ENCODE data around the gene CBFB. TPM values are rescaled to one million over a fixed set of nuclear protein-coding genes. Genes with fewer than 3 reads are reported as not detected.

The CBFB gene
- total RNA-seq (2021) = 76.3 and 84.3 TPM in 2 replicates
- long read RNA-seq, transcript CBFB-202 (6 exons, 2,971 nt) = minor isoform, 7 of 61 reads
- long read RNA-seq, transcript CBFB-201 (6 exons, 3,136 nt) = major isoform, 15 of 61 reads
- long read RNA-seq, partial matches to known transcripts = 4 of 61 reads
- long read RNA-seq, other reads (novel, unspliced or antisense) = 31 of 61 reads

- peak within 1 kb of the TSS; percentile 60 for H3K9ac ChIP-seq (ENCODE audit: extremely low read depth, insufficient read length, low read length)
- H3K4me1 ChIP-seq (ENCODE audit: insufficient read depth, low read length) = no peaks in the 10 kb centered on the region
- no peak within 1 kb of the TSS for H3K4ac ChIP-seq (ENCODE audit: low read depth, low read length)
- Mint-ChIP-seq H3K27ac (peak within 1 kb of the TSS in 2 of 3 experiments; percentile 27 to 61; a peak in 3 of 7 replicates), H3K4me3 (peak within 1 kb of the TSS; percentile 85 to 89), H3K4me1 (peaks cover 14 to 16% of the 10 kb centered on the region in 2 experiments), H3K36me3 (ENCODE audit: insufficient read depth in 1 of 3, low read depth in 3 of 3) (peaks cover 0 to 23% (median 18%) of the 10 kb centered on the region in 3 experiments; a peak in 4 of 7 replicates), H3K27me3 (ENCODE audit: low read depth) (no peaks in the 10 kb centered on the region; the same call in 1 of the 2 replicates), H3K9me3 (no peaks in the 10 kb centered on the region)
- H3K18ac ChIP-seq (ENCODE audit: insufficient read length, low read depth, low read length) = peak within 1 kb of the TSS; percentile 86
- peak; percentile 45; the same call in 2 of the 3 replicates for TF ChIP-seq CTCF (conservative IDR thresholded peaks at IDR 0.05)
- H2AFZ ChIP-seq (ENCODE audit: low read length) = no peak within 1 kb of the TSS
- no peak within 1 kb of the TSS for H2BK12ac ChIP-seq (ENCODE audit: insufficient read length, low read depth, low read length)
- WGBS (ENCODE audit: extremely low coverage, insufficient read length, low lambda C conversion rate) = no CpG with 5 or more reads among the region's 69 CpGs
- H2BK20ac ChIP-seq (ENCODE audit: low read depth, low read length, poor library complexity, severe bottlenecking) = no peak within 1 kb of the TSS
- H3K4me2 ChIP-seq (ENCODE audit: insufficient read depth, insufficient read length, low read length) = peak within 1 kb of the TSS; percentile 71
- H2BK120ac ChIP-seq (ENCODE audit: low read depth, low read length, poor library complexity, severe bottlenecking) = no peak within 1 kb of the TSS
- H2BK5ac ChIP-seq (ENCODE audit: insufficient read length, low read length) = no peak within 1 kb of the TSS
- no peak within 1 kb of the TSS for H3T11ph ChIP-seq (ENCODE audit: low read length)
- no peak within 1 kb of the TSS for H3K56ac ChIP-seq (ENCODE audit: insufficient read length, low read depth, low read length)
- H2AK5ac ChIP-seq (ENCODE audit: insufficient read length, low read length) = no peak within 1 kb of the TSS
- peaks cover under 1% of the 10 kb centered on the region for H3K79me1 ChIP-seq (ENCODE audit: insufficient read depth, low read depth, low read length, poor library complexity, severe bottlenecking)
- no peak within 1 kb of the TSS for H4K91ac ChIP-seq (ENCODE audit: insufficient read length, low read depth, low read length)
- no peak within 1 kb of the TSS for H4K5ac ChIP-seq (ENCODE audit: insufficient read length, low read depth, low read length)
- peak within 1 kb of the TSS; percentile 92 for H3K14ac ChIP-seq (ENCODE audit: insufficient read depth, low read length)
- no peak within 1 kb of the TSS for H2BK15ac ChIP-seq (ENCODE audit: low read depth, low read length)
- peaks cover 9% of the 10 kb centered on the region for H3K23me2 ChIP-seq (ENCODE audit: insufficient read length, low read depth, low read length, poor library complexity, severe bottlenecking)
- no peaks in the 10 kb centered on the region for H3K27me3 ChIP-seq (ENCODE audit: insufficient read depth, low read length)
- H3K9me3 ChIP-seq (ENCODE audit: control insufficient read depth, low read depth, low read length) = no peaks in the 10 kb centered on the region
- H3K79me2 ChIP-seq (ENCODE audit: insufficient read depth, low read length) = peaks cover 2% of the 10 kb centered on the region; the same call in 1 of the 2 replicates
- H3K27ac ChIP-seq (ENCODE audit: insufficient read length, low read depth, low read length) = no peak within 1 kb of the TSS
- peak; percentile 88 for DNase-seq
- no peaks in the 10 kb centered on the region for H4K20me1 ChIP-seq (ENCODE audit: control insufficient read depth, insufficient read depth, insufficient read length)
- H4K8ac ChIP-seq (replicated peaks; ENCODE audit: insufficient read length, low read depth, low read length) = no peak within 1 kb of the TSS
- H3K23ac ChIP-seq (ENCODE audit: insufficient read length, low read depth, low read length) = no peak within 1 kb of the TSS
Measured at GRCh38 chr16:67028696-67029253, at the start of gene CBFB. TSS of gene CBFB (plus strand) at chr16:67029149. CDS start at chr16:67029408, 259 bp downstream.
